NCI-H146 treated with DMSO at 0.1 percent for 48 hours (cell line): ENCODE measurements around the gene TSHZ2.

Experiments used
- DNase-seq: peaks from one replicate; lab custom pipeline; 2025; ENCODE audit not compliant: unreplicated experiment; lab: John Stamatoyannopoulos, UW

The TSHZ2 gene

DNA sequence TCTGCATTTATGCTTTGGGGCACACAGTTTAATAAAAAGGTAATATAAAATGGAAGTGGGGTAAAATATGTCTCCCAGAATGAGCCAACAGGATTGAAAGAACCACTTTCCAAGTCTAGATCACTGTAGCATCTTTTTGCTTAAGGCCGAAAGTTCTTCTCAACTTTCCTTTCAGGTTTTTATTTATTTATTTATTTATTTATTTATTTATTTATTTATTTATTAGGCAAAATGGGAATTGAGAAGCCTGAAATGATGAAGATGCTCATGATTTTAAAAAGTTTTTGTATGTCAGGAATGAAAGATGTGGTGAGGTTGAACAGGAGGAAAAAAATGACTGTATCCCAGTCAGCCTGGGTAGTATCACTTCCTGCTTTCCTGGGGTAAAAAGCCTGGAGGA, 24.0 kb downstream of the TSHZ2 start:
- no peak for DNase-seq

DNA sequence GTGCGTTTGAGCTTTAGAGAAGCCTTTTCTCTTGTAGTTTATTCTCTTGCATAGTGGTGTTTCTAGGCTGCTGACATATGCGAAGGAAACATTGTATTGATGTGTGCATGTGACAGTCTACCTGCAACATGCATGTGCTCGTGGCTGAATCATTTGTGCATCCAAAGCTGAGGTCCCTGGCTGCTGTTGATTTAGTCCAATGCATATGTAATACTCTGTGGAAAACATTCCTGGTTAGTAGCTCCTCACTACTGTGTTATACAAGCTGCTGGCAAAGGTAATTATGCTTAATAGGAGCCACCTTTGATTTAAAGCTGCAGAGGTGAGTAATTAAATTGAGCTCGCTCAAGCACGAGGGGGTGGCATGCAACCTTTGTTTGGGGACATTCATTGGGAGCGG, 24.5 kb downstream of the TSHZ2 start:
- DNase-seq: peak; percentile 36

GRCh38 chr20:52998268-52998667, 26.1 kb downstream of the TSHZ2 start:
- DNase-seq: no peak

DNA sequence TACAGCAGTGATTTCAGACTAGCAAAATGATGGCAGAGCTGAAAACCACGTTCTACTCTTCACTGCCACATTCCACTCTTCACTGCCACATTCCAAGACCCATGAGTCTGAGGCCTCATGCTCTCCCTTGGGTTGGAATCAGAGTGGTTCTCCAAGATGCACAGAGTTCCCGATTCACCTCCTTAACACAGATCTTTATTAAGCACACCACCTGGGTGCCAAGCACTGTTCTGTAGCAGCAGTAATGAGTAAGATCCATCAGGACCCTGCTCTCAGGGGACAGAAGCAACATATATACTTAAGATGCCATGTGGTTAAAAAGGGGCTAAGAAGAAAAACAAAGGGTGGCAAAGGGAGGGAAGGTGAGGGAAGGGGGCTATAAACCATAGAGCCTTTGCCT, 26.9 kb downstream of the TSHZ2 start:
- DNase-seq: no peak

DNA sequence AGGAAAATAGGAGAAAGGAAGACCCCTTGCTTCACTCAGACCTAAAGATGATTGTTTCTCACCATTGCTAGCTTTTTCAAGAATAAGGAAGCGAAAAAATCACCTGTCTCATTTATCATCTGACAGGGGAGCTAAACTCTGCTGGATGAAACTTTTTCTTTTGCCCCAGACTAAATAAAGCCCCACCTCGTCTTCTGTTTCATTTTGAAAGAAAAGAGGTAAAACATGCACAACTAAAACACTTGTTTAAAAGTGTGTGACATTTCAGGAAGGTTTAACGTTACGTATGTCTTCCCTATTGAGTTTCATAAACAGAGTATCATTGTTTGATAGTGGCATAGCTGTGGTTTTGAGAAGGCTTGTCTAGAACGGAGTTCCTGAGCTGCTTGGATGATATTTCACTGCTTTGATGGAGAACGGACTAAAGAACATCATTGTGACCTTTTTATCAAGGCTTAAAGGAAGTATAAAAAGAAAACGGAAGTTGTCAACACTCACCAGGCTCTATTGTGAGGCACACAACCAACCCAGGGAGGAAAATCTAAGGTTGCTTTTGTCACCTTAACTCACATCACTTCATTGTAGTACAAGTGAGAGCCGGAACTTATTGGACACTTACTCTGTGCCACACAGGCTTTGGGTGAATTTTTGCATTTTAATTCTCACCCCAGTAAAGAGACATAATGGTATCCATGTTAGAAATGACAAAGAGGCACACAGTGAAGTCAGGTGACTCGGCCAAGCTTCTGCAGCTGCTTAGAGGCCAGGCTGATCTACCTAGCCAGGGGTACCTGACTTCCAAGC, 29.5 kb downstream of the TSHZ2 start:
- no peak for DNase-seq

- no peak for DNase-seq
Observed at GRCh38 chr20:53002786-53003185, 30.6 kb downstream of the TSHZ2 start.

- DNase-seq: no peak
Observed at GRCh38 chr20:53003420-53004154, 31.4 kb downstream of the TSHZ2 start.

- no peak for DNase-seq
Observed at GRCh38 chr20:53004267-53004813, 32.2 kb downstream of the TSHZ2 start.

GRCh38 chr20:53009979-53010735, 38.0 kb downstream of the TSHZ2 start:
- DNase-seq: no peak

GRCh38 chr20:53011640-53012039, 39.5 kb downstream of the TSHZ2 start:
- no peak for DNase-seq

GRCh38 chr20:53013183-53013582, 41.0 kb downstream of the TSHZ2 start:
- DNase-seq: no peak

DNA sequence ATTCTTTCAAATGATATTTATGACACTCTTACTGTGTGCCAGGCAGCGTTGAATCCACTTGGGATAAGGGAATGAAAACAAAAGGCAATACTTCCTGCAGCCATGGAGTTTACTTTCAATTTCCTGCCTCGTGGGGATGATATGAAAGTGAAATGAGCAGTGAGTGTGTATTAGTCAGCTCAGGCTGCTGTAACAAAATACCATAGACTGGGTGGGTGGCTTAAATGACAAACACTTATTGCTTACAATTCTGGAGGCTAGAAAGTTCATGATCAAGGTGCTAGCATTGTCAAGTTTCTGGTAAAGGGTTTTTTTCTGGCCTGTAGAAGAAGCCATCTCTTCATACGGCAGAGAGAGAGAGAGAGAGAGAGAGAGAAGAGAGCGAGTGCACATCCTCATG, 41.7 kb downstream of the TSHZ2 start:
- no peak for DNase-seq

DNA sequence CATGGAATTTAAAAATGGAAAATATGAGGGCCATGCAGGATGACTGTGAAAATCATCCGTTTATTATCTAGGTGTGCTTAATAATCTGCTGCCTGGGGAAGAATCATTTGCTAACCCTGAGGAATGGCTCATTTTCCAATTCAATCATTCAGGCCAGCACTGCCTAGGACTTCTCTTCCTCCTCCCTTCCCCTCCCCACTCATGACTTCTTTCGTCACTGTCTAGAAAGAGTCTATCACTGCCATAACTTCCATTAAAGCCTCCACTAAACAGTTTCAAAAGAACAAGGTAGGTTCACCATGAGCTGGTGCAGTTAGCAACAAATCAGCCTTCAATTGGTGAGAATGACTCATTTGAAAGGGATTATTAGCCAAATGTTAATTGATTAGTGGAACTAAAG, 43.9 kb downstream of the TSHZ2 start:
- DNase-seq: no peak

GRCh38 chr20:53016534-53017042, 44.4 kb downstream of the TSHZ2 start:
- no peak for DNase-seq

- DNase-seq: no peak
Observed at GRCh38 chr20:53017206-53017605, 45.0 kb downstream of the TSHZ2 start.

DNA sequence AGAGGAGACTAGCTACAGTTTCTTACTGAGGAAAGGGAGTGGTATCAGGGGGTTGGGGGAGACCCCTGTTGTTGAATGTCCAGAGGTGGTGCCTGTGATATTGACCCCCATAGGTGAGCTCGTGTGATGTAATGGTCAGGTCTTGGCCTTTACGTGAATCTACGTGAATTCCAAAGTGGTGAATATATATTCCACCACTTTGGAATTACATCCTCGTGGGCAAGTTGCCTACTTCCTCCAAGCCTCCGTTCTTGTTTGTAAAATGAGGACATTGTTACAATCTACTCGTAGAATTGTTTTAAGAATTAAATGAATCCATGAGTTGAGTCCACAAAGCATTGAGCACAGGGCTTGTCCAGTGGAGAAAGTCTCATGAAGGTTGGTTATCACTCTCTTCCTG, 47.3 kb downstream of the TSHZ2 start:
- no peak for DNase-seq

- DNase-seq: no peak
Observed at GRCh38 chr20:53020376-53020775, 48.2 kb downstream of the TSHZ2 start.

GRCh38 chr20:53020834-53021233, 48.7 kb downstream of the TSHZ2 start:
- DNase-seq: no peak

DNA sequence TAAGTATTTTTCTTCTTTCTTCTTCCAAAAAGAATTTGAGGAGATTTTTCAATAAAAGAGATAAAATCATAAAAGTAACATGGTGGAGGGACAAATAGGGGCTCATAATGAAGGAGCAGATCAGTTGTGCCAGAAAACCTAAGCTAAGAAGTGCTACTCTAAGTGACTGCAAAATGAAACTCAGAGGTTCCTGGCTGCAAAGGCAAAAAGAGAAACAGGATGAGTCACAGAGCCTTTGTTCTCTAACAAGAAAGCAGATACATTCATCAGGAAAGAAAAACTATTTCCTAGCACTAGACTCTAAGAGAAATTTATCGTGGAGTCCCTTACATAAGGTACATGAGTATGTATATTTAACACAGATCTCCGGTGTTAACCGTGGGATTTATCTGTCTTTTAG, 49.8 kb downstream of the TSHZ2 start:
- no peak for DNase-seq

DNA sequence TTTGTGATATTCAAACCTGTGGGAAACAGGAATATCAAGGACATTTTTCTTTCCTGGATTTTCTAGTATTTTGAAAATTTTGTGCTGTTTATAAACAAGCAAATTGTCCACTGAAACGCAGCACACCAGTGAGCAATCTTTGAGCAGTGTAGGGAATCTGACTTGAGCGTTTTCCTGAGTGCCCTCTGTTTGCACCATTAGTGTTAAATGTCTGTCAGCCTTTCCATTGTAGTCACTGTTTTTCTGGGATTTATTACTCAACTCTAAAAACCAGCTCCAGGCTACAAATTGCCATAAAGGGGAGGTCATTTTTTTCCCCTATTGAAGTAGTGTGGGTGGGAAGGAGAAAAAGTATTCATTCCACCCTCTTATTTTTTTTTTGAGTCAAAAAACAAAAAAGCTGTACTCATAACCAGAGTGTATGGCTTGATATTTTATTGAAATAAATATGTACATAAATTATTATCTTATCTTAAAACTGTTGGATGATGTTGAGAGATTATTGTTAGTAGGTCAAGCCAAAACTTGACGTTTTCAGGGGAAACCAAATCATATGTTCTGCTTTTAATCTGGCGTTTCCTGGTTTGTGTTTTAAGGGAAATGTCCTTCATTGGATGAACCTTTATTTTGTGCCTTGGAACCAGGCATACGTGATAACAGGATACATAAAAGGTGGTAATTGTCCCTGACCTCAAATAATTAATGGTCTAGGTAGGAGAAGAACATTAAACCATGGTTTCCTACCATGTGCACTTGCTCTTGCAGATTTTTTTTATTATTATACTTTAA, 51.8 kb downstream of the TSHZ2 start:
- peak; percentile 12 for DNase-seq
